GM06990 (cell line): ENCODE results near the gene CST6.

Source experiments
- DNase-seq: peaks from one replicate; pipeline ENCODE4 v3.0.0-alpha.2; 2011; ENCODE audit not compliant: insufficient read length; ENCODE audit errors: extremely low read depth
- H3K27me3 ChIP-seq: replicated peaks from 2 replicates; pipeline ENCODE4 v1.6.0; 2011; ENCODE audit warnings: low read length; ENCODE audit not compliant: control insufficient read depth, insufficient read depth
- H3K36me3 ChIP-seq: 2 replicates; pipeline ENCODE4 v1.5.1; 2011; ENCODE audit warnings: low read length; ENCODE audit not compliant: control insufficient read depth, insufficient read depth
- H3K4me3 ChIP-seq: replicated peaks from 2 replicates; pipeline ENCODE4 v1.5.1; 2011; ENCODE audit warnings: low read depth, mild to moderate bottlenecking, control low read depth, low read length
- TF ChIP-seq, protein P1 (sequence below): IDR thresholded peaks from 2 replicates; pipeline ENCODE4 v1.5.1; 2011; ENCODE audit warnings: low read length, control low read depth, mild to moderate bottlenecking, inconsistent platforms; ENCODE audit not compliant: insufficient read depth, poor library complexity, severe bottlenecking

The CST6 gene

DNA sequence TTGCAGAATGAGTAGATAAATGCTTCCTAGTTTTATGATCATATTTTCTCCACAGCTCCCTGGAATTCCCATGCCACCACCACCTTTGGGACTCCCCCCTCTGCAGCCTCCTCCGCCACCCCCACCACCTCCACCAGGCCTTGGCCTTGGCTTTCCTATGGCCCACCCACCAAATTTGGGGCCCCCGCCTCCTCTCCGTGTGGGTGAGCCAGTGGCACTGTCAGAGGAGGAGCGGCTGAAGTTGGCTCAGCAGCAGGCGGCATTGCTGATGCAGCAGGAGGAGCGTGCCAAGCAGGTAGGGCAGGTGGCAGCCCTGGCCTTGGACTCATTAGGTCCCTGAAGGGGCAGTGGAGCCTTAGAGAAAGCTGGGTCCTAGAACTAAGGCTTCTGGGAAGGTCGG lies 43.2 kb downstream of the CST6 start:
- TF ChIP-seq, protein P1, sequence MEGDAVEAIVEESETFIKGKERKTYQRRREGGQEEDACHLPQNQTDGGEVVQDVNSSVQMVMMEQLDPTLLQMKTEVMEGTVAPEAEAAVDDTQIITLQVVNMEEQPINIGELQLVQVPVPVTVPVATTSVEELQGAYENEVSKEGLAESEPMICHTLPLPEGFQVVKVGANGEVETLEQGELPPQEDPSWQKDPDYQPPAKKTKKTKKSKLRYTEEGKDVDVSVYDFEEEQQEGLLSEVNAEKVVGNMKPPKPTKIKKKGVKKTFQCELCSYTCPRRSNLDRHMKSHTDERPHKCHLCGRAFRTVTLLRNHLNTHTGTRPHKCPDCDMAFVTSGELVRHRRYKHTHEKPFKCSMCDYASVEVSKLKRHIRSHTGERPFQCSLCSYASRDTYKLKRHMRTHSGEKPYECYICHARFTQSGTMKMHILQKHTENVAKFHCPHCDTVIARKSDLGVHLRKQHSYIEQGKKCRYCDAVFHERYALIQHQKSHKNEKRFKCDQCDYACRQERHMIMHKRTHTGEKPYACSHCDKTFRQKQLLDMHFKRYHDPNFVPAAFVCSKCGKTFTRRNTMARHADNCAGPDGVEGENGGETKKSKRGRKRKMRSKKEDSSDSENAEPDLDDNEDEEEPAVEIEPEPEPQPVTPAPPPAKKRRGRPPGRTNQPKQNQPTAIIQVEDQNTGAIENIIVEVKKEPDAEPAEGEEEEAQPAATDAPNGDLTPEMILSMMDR = no peak
- Histone ChIP-seq H3K4me3 (no peak overlapping the region), H3K36me3 (peaks cover 39% of the 10 kb centered on the region), H3K27me3 (no peaks in the 10 kb centered on the region)
- DNase-seq = no peak

DNA sequence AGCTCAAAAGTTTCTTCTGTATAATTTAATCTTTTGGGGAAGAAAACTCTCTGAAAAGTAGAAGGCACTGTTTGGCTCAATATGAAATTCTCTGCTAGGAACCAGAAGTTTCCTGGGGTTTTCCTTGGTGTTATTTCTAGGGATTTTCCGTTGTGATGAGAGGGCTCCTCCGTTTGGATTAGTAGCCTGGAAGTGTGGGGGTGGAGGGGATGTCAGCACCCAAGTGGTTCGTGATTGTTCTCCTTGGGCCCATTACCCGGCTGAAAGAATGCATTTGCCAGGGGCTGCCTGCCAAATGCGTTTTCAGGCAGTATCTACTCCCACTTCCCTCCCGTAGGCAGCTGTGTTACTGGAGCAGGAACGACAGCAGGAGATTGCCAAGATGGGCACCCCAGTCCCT lies 44.7 kb downstream of the CST6 start:
- H3K4me3 ChIP-seq = no peak overlapping the region
- TF ChIP-seq, protein P1 = no peak
- H3K27me3 ChIP-seq = no peaks in the 10 kb centered on the region
- DNase-seq = no peak
- peaks cover 45% of the 10 kb centered on the region for H3K36me3 ChIP-seq

DNA sequence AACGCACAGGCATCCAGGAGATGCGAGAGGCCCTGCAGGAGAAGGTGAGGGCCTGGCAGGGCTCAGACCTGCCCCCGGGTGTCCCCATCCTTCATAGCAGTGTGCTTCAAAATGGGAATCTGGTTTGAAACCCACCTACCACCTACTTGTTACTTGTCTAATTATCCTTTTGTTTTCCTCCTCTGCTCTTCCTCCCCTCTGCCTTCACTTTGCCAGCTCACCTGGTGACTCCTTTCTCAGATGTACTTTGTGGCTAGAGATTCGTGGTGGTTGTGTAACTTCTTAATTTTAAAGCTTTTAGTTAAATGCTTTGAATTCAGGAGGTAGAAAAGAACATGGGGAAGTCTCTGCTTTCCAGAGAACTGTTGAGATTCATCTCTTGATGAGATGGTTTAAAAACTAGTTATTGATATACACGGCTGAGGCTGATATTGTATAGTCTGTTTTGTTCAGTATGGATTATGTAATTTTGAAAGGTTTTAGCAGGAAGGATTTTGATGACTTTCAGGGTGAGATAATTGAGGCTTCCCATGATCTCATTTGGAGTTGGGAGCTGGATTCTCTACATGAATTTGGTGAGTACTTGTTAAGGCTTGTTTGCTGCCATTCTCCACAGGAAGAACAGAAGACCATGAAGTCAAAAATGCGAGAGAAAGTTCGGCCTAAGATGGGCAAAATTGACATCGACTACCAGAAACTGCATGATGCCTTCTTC lies 48.3 kb downstream of the CST6 start:
- TF ChIP-seq, protein P1 = no peak
- H3K36me3 ChIP-seq = peaks cover 53% of the 10 kb centered on the region
- no peak for DNase-seq

DNA sequence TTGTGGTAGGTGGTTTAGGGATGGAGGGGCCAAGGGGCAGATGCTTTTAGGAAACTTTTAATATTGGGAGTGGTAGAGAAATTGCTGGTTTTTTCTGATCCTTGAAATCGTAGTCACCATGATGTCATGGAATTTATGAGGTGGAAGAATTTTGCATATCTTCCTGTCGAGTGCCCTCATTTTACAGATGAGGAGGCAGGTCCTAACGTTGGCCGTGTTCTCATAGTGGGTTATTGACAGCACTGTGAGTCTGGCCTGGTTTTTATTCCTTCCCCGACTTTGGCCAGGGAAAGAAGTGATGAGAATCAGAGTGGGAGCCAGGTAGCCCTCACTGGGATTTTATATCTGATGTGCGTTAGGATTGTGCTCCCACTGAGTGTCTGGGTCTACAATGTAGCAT lies 49.5 kb downstream of the CST6 start:
- Histone ChIP-seq H3K27me3 (no peaks in the 10 kb centered on the region), H3K36me3 (peaks cover 48% of the 10 kb centered on the region), H3K4me3 (no peak overlapping the region)
- no peak for DNase-seq
- TF ChIP-seq, protein P1 = no peak

More for the DNA sequence above, 48.3 kb downstream of the CST6 start:
- Histone ChIP-seq H3K4me3 (no peak overlapping the region), H3K27me3 (no peaks in the 10 kb centered on the region)

DNA sequence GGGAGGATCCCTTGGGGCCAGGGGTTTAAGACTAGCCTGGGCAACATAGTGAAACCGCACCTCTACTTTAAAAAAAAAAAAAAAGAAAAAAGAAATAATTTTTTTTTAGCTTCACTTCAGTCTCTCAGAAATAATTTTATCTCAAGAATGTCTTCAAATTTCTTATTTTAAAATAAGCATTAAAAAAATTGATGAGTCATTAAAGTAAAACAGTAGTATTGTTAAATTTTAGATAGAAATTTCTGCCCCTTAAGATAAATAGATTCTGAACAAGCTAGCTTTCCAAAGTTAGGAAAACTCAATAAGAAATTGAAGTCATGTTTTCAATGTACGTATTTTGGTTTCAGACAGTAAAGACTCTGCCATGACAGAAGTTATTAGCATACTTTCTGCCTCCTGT lies 50.6 kb downstream of the CST6 start:
- Histone ChIP-seq H3K36me3 (peaks cover 47% of the 10 kb centered on the region), H3K4me3 (no peak overlapping the region), H3K27me3 (no peaks in the 10 kb centered on the region)
- TF ChIP-seq, protein P1 = no peak
- no peak for DNase-seq
